GM23338 (cell line): ENCODE measurements around the gene SMNDC1. TPM values are rescaled to one million over a fixed set of nuclear protein-coding genes. Genes with fewer than 3 reads are reported as not detected.

ENCODE experiments used
- ATAC-seq: fragments of 200-7000 bp; cut with Tn5 transposase; 3 replicates; pipeline ENCODE4 v1.9.1; 2020
- DNase-seq: peaks from one replicate; pipeline ENCODE4 v3.0.0-alpha.2; 2015; ENCODE audit warnings: low spot score
- H2AFZ ChIP-seq: fragments of 200-600 bp; sonication (generic); 2 replicates; pipeline ENCODE4 v1.8.0; 2016; ENCODE audit warnings: antibody characterized with exemption, mild to moderate bottlenecking, moderate library complexity
- H3F3A ChIP-seq: fragments of 200-600 bp; sonication (generic); replicated peaks from 2 replicates; pipeline ENCODE4 v1.8.0; 2017; ENCODE audit warnings: antibody characterized with exemption, mixed run types, low read depth
- H3K27ac ChIP-seq: fragments of 200-600 bp; sonication (generic); 2 replicates; pipeline ENCODE4 v1.6.1; 2016; ENCODE audit warnings: low read depth
- H3K27me3 ChIP-seq: fragments of 200-600 bp; sonication (generic); 2 replicates; pipeline ENCODE4 v1.8.0; 2016; ENCODE audit warnings: mild to moderate bottlenecking, mixed run types, moderate library complexity; ENCODE audit not compliant: insufficient read depth
- H3K36me3 ChIP-seq: fragments of 200-600 bp; sonication (generic); 2 replicates; pipeline ENCODE4 v1.8.0; 2016; ENCODE audit warnings: mild to moderate bottlenecking; ENCODE audit not compliant: insufficient read depth
- H3K4me1 ChIP-seq: fragments of 200-600 bp; sonication (generic); 2 replicates; pipeline ENCODE4 v1.8.0; 2016; ENCODE audit warnings: mild to moderate bottlenecking, moderate library complexity; ENCODE audit not compliant: insufficient read depth
- H3K4me2 ChIP-seq: fragments of 200-600 bp; sonication (generic); 2 replicates; pipeline ENCODE4 v1.7.1; 2017; ENCODE audit warnings: mixed run types
- H3K4me3 ChIP-seq: fragments of 200-600 bp; sonication (generic); 2 replicates; pipeline ENCODE4 v1.6.1; 2016; ENCODE audit warnings: mixed run types
- H3K79me2 ChIP-seq: fragments of 200-600 bp; sonication (generic); replicated peaks from 2 replicates; pipeline ENCODE4 v1.8.0; 2017; ENCODE audit warnings: mild to moderate bottlenecking; ENCODE audit not compliant: insufficient read depth
- H3K9me2 ChIP-seq: fragments of 200-600 bp; sonication (generic); 2 replicates; pipeline ENCODE4 v1.8.0; 2017; ENCODE audit not compliant: insufficient read depth
- H4K20me1 ChIP-seq: fragments of 200-600 bp; sonication (generic); replicated peaks from 2 replicates; pipeline ENCODE4 v1.8.0; 2017; ENCODE audit warnings: mild to moderate bottlenecking; ENCODE audit not compliant: insufficient read depth
- H3K27ac Mint-ChIP-seq: 2 replicates; pipeline ENCODE4 v1.8.0; 2020; ENCODE audit warnings: inconsistent platforms, mild to moderate bottlenecking, moderate library complexity, mixed read lengths
- H3K27me3 Mint-ChIP-seq: 3 replicates; pipeline ENCODE4 v1.8.0; 2022; ENCODE audit warnings: low read depth, mild to moderate bottlenecking, moderate library complexity, mixed read lengths, inconsistent platforms; ENCODE audit not compliant: insufficient read depth, poor library complexity
- H3K36me3 Mint-ChIP-seq: 3 replicates; pipeline ENCODE4 v1.8.0; 2021; ENCODE audit warnings: low read depth, mild to moderate bottlenecking, inconsistent platforms, moderate library complexity, mixed read lengths
- H3K4me1 Mint-ChIP-seq: 3 replicates; pipeline ENCODE4 v1.8.0; 2020; ENCODE audit warnings: mild to moderate bottlenecking, inconsistent platforms, mixed read lengths
- H3K4me3 Mint-ChIP-seq: 3 replicates; pipeline ENCODE4 v1.8.0; 2021; ENCODE audit warnings: moderate library complexity, mild to moderate bottlenecking, inconsistent platforms, mixed read lengths
- H3K9me3 Mint-ChIP-seq: 3 replicates; pipeline ENCODE4 v1.8.0; 2020; ENCODE audit warnings: moderate library complexity, mild to moderate bottlenecking, inconsistent platforms, mixed read lengths
- CREB1 ChIP-seq: fragments of 250-450 bp; sonication (Bioruptor Pico); IDR thresholded peaks from 2 replicates; pipeline ENCODE4 v1.5.0; 2020; ENCODE audit warnings: low read depth, mild to moderate bottlenecking, moderate library complexity
- ETS1 ChIP-seq: IDR thresholded peaks from 2 replicates; pipeline ENCODE4 v1.6.1; 2016; ENCODE audit warnings: antibody characterized with exemption
- EZH2 ChIP-seq: fragments of 200-600 bp; sonication (generic); IDR thresholded peaks from one replicate; pipeline ENCODE4 v1.8.0; 2017; ENCODE audit warnings: antibody characterized with exemption, mild to moderate bottlenecking, low read depth; ENCODE audit not compliant: unreplicated experiment
- EZH2phosphoT487 ChIP-seq: fragments of 200-600 bp; sonication (generic); IDR thresholded peaks from one replicate; pipeline ENCODE4 v1.8.1; 2018; ENCODE audit warnings: antibody characterized with exemption; ENCODE audit not compliant: unreplicated experiment
- JUNB ChIP-seq: IDR thresholded peaks from one replicate; pipeline ENCODE4 v1.6.1; 2016; ENCODE audit warnings: antibody characterized with exemption; ENCODE audit not compliant: unreplicated experiment
- NANOG ChIP-seq: IDR thresholded peaks from 2 replicates; pipeline ENCODE4 v1.6.1; 2016; ENCODE audit warnings: antibody characterized with exemption, borderline replicate concordance
- POLR2AphosphoS5 ChIP-seq: IDR thresholded peaks from 2 replicates; pipeline ENCODE4 v1.6.1; 2016; ENCODE audit warnings: antibody characterized with exemption, low read depth
- REST ChIP-seq: IDR thresholded peaks from one replicate; pipeline ENCODE4 v1.6.1; 2018; ENCODE audit warnings: antibody characterized with exemption; ENCODE audit not compliant: unreplicated experiment
- STAT1 ChIP-seq: IDR thresholded peaks from one replicate; pipeline ENCODE4 v1.6.1; 2016; ENCODE audit warnings: antibody characterized with exemption; ENCODE audit not compliant: unreplicated experiment
- ZNF114 ChIP-seq: fragments of 250-450 bp; sonication (Bioruptor Pico); IDR thresholded peaks from 2 replicates; pipeline ENCODE4 v1.5.0; 2020; ENCODE audit warnings: mild to moderate bottlenecking, moderate library complexity
- ZNF331 ChIP-seq: fragments of 250-450 bp; sonication (Bioruptor Pico); IDR thresholded peaks from 2 replicates; pipeline ENCODE4 v1.5.0; 2020; ENCODE audit warnings: low read depth, mild to moderate bottlenecking, moderate library complexity
- ZNF462 ChIP-seq: fragments of 250-450 bp; sonication (Bioruptor Pico); IDR thresholded peaks from 2 replicates; pipeline ENCODE4 v1.5.0; 2020; ENCODE audit warnings: mild to moderate bottlenecking, moderate library complexity
- polyA plus RNA-seq: library from polyadenylated mRNA; unstranded; fragments of >200 nt; fragmentation: Nextera tagmentation; extraction: Ambion mirVana; gene quantifications from 2 replicates; pipeline ENCODE4 v1.2.1, GENCODE V29; 2016
- total RNA-seq: library from RNA; depleted of rRNA; stranded (reverse); fragments of >200 nt; shearing (Covaris generic); gene quantifications from 2 replicates; pipeline ENCODE4 v1.2.3, GENCODE V29; 2014
- TF ChIP-seq, protein P1 (sequence below), 2 experiments: fragments of 200-600 bp in 1 of 2; sonication (generic) in 1 of 2; conservative IDR thresholded peaks; 2 replicates each; pipeline versions ENCODE4 v1.5.1 to v1.6.1; 2016 to 2017; ENCODE audit warnings: antibody characterized with exemption in 2 of 2, low read depth in 2 of 2, mild to moderate bottlenecking in 2 of 2, moderate library complexity in 1 of 2

Gene SMNDC1
- total and polyA plus RNA-seq, 2 experiments from 2014 or later, result 28.4 to 45.1 TPM

DNA sequence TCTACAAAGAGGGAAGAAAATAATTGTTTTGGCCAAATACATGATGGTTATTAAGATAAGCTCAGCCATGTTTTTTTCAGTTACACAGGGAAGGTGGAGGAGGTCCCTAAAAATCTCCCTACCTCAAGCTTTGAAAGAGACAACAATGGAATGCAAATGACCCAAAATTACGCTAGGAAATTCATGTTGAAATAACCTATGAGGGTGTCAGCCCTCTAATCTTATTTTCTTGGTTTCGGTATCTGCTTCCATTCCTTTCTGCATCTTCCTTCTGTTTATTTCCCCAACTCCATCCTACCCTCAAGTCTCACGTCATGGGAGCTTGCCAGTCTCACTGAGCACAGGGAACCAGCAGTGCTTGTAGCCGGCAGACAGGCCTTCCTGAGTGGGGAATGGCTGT, 40.6 kb upstream of the SMNDC1 start:
- H3K4me3 ChIP-seq, result no peak overlapping the region
- no peak overlapping the region for H3K4me3 Mint-ChIP-seq
- no peaks in the 10 kb centered on the region for H4K20me1 ChIP-seq
- peaks cover 10% of the 10 kb centered on the region for H3K4me1 ChIP-seq
- no peaks in the 10 kb centered on the region for H3K27me3 ChIP-seq
- H3K4me1 Mint-ChIP-seq, result peaks cover 15% of the 10 kb centered on the region
- no peaks in the 10 kb centered on the region for H3K9me3 Mint-ChIP-seq
- H3K36me3 ChIP-seq, result no peaks in the 10 kb centered on the region
- no peak for DNase-seq
- peak overlapping the region; percentile 66; the same call in 1 of the 2 replicates for H2AFZ ChIP-seq
- no peak overlapping the region for H3K27ac Mint-ChIP-seq
- no peaks in the 10 kb centered on the region for H3K36me3 Mint-ChIP-seq
- ATAC-seq, result no peak
- no peaks in the 10 kb centered on the region for H3F3A ChIP-seq
- no peaks in the 10 kb centered on the region; the same call in 1 of the 2 replicates for H3K9me2 ChIP-seq
- TF ChIP-seq ZNF331 (CRISPR knock-in tag), result no peak
- no peak for TF ChIP-seq ZNF114
- TF ChIP-seq STAT1, result no peak
- TF ChIP-seq NANOG, result no peak
- TF ChIP-seq EZH2phosphoT487, result no peak
- no peak for TF ChIP-seq ZNF462
- TF ChIP-seq ETS1, result no peak
- no peak for TF ChIP-seq JUNB
- TF ChIP-seq EZH2, result no peak
- no peak for TF ChIP-seq POLR2AphosphoS5
- TF ChIP-seq, protein P1, sequence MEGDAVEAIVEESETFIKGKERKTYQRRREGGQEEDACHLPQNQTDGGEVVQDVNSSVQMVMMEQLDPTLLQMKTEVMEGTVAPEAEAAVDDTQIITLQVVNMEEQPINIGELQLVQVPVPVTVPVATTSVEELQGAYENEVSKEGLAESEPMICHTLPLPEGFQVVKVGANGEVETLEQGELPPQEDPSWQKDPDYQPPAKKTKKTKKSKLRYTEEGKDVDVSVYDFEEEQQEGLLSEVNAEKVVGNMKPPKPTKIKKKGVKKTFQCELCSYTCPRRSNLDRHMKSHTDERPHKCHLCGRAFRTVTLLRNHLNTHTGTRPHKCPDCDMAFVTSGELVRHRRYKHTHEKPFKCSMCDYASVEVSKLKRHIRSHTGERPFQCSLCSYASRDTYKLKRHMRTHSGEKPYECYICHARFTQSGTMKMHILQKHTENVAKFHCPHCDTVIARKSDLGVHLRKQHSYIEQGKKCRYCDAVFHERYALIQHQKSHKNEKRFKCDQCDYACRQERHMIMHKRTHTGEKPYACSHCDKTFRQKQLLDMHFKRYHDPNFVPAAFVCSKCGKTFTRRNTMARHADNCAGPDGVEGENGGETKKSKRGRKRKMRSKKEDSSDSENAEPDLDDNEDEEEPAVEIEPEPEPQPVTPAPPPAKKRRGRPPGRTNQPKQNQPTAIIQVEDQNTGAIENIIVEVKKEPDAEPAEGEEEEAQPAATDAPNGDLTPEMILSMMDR (conservative IDR thresholded peaks at IDR 0.05; ENCODE audit: low read depth in 2 of 2), result no peak
- TF ChIP-seq CREB1 (CRISPR knock-in tag), result no peak
- no peak for TF ChIP-seq REST
- H3K79me2 ChIP-seq, result no peaks in the 10 kb centered on the region
- peaks cover 4% of the 10 kb centered on the region for H3K27me3 Mint-ChIP-seq
- no peak overlapping the region for H3K4me2 ChIP-seq
- no peak overlapping the region for H3K27ac ChIP-seq
